Activated CD8-positive, alpha-beta memory T cell treated with anti-CD3 and anti-CD28 coated beads for 36 hours (primary cell): Measurements from ENCODE around the gene ENTPD1. TPM values are rescaled to one million over a fixed set of nuclear protein-coding genes. Genes with fewer than 3 reads are reported as not detected.
"Not testable (repeated sequence)": the region's sequence is repeated elsewhere in the genome, so short reads cannot be mapped to it uniquely, and the experiment has no call there.

ENCODE experiments used
- CTCF ChIA-PET: fragments of 350-600 bp; sonication (Branson Sonifier 250); formaldehyde crosslinking; loops from one replicate; lab custom pipeline; 2021; ENCODE audit warnings: antibody characterized with exemption; lab: Charles Lee
- POLR2A ChIA-PET: fragments of 350-600 bp; sonication (Branson Sonifier 250); formaldehyde crosslinking; loops from one replicate; lab custom pipeline; 2021; ENCODE audit warnings: antibody characterized with exemption; lab: Charles Lee
- total RNA-seq, 2 experiments: library from RNA; stranded (reverse); gene quantifications; one replicate each; pipeline ENCODE4 v1.2.3, GENCODE V29; 2021

Gene ENTPD1
- total RNA-seq, 2 experiments from 2014 or later = 8.5 to 9.7 TPM

GRCh38 chr10:95840121-95840520 lies 84.2 kb downstream of the ENTPD1 start:
- POLR2A ChIA-PET = no interaction called here
- CTCF ChIA-PET = interaction anchor here (1.8 to 11.7 kb wide), 2 partner anchors 25 to 146 kb away, joined by 10 to 93 read pairs; partner anchors contain the start of gene TCTN3

GRCh38 chr10:95840681-95841080 lies 84.7 kb downstream of the ENTPD1 start:
- ChIA-PET POLR2A (no interaction called here), CTCF (interaction anchor here (1.6 to 11.7 kb wide), 3 partner anchors 10 to 147 kb away, joined by 7 to 93 read pairs (median 10); partner anchors contain the start of gene TCTN3)

GRCh38 chr10:95841661-95842498 lies 85.9 kb downstream of the ENTPD1 start:
- CTCF ChIA-PET = interaction anchor here (0.9 to 11.7 kb wide), 7 partner anchors 9 to 148 kb away, joined by 3 to 93 read pairs (median 7); partner anchors contain the start of genes ENTPD1 and TCTN3
- POLR2A ChIA-PET = no interaction called here

GRCh38 chr10:95845411-95845810 lies 89.4 kb downstream of the ENTPD1 start:
- POLR2A ChIA-PET = no interaction called here
- CTCF ChIA-PET = interaction anchor here (2.8 to 11.7 kb wide), 2 partner anchors 20 to 151 kb away, joined by 13 to 93 read pairs; partner anchors contain the start of gene TCTN3

GRCh38 chr10:95847007-95847406 lies 91.0 kb downstream of the ENTPD1 start:
- CTCF ChIA-PET = no interaction called here
- POLR2A ChIA-PET = no interaction called here

GRCh38 chr10:95848841-95849240 lies 92.9 kb downstream of the ENTPD1 start:
- ChIA-PET POLR2A (no interaction called here), CTCF (interaction anchor here (0.6 to 2.4 kb wide), 3 partner anchors 97 to 155 kb away, joined by 4 to 10 read pairs (median 4); partner anchors contain the start of gene TCTN3)

- ChIA-PET CTCF (no interaction called here), POLR2A (no interaction called here)
These were observed 94.8 kb downstream of the ENTPD1 start for GRCh38 chr10:95850791-95851190.

GRCh38 chr10:95860166-95860940 lies 104.4 kb downstream of the ENTPD1 start:
- CTCF ChIA-PET = interaction anchor here (1.4 kb wide), 1 partner anchor 166 kb away, joined by 4 read pairs; the partner anchor contains the start of gene TCTN3
- POLR2A ChIA-PET = no interaction called here

GRCh38 chr10:95861386-95861785 lies 105.4 kb downstream of the ENTPD1 start:
- ChIA-PET POLR2A (no interaction called here), CTCF (interaction anchor here (1.4 to 1.7 kb wide), 2 partner anchors 18 to 167 kb away, joined by 3 to 4 read pairs; partner anchors contain the start of gene TCTN3)

GRCh38 chr10:95864906-95865813 lies 109.2 kb downstream of the ENTPD1 start:
- ChIA-PET CTCF (interaction anchor here (0.6 to 3.3 kb wide), 7 partner anchors 21 to 171 kb away, joined by 3 to 40 read pairs (median 6); partner anchors contain the start of genes CC2D2B and TCTN3), POLR2A (interaction anchor here (1.3 to 1.4 kb wide), 2 partner anchors 42 to 172 kb away, joined by 3 to 11 read pairs; partner anchors contain the start of gene TCTN3)

GRCh38 chr10:95865814-95866466 lies 110.0 kb downstream of the ENTPD1 start:
- ChIA-PET CTCF (interaction anchor here (0.6 to 3.3 kb wide), 7 partner anchors 22 to 172 kb away, joined by 3 to 40 read pairs (median 6); partner anchors contain the start of genes CC2D2B and TCTN3), POLR2A (interaction anchor here (1.4 kb wide), 1 partner anchor 41 kb away, joined by 3 read pairs; no protein-coding TSS in a partner anchor)

GRCh38 chr10:95866467-95866842 lies 110.5 kb downstream of the ENTPD1 start:
- CTCF ChIA-PET = interaction anchor here (2.2 to 3.3 kb wide), 3 partner anchors 22 to 172 kb away, joined by 10 to 40 read pairs (median 13); partner anchors contain the start of gene TCTN3
- POLR2A ChIA-PET = no interaction called here

GRCh38 chr10:95867866-95868265 lies 111.9 kb downstream of the ENTPD1 start:
- ChIA-PET POLR2A (no interaction called here), CTCF (no interaction called here)

GRCh38 chr10:95872158-95872711 lies 116.3 kb downstream of the ENTPD1 start:
- CTCF ChIA-PET = no interaction called here
- POLR2A ChIA-PET = no interaction called here

GRCh38 chr10:95873139-95873538 lies 117.2 kb downstream of the ENTPD1 start:
- POLR2A ChIA-PET = no interaction called here

GRCh38 chr10:95873651-95874050 lies 117.7 kb downstream of the ENTPD1 start:
- ChIA-PET CTCF (no interaction called here), POLR2A (no interaction called here)

More at GRCh38 chr10:95873139-95873538, 117.2 kb downstream of the ENTPD1 start:
- CTCF ChIA-PET = no interaction called here

GRCh38 chr10:95874783-95875182 lies 118.8 kb downstream of the ENTPD1 start:
- POLR2A ChIA-PET, CTCF ChIA-PET: not testable (repeated sequence)
